GM12878 (cell line): Measurements from ENCODE around the gene DMXL2. TPM values are rescaled to one million over a fixed set of nuclear protein-coding genes. Genes with fewer than 3 reads are reported as not detected.
A peak's percentile ranks its signal among the peaks of the same experiment; 100 is the strongest.
"Not testable (repeated sequence)": the region's sequence is repeated elsewhere in the genome, so short reads cannot be mapped to it uniquely, and the experiment has no call there.

Source experiments
- ATAC-seq: fragments of 200-7000 bp; cut with Tn5 transposase; 3 replicates; pipeline ENCODE4 v1.9.1; 2020; ENCODE audit warnings: mild to moderate bottlenecking, moderate library complexity
- BruUV-seq: library from RNA; stranded (reverse); fragments of 400-500 nt; replicated peaks from 2 replicates; lab custom pipeline; 2021; lab: Mats Ljungman, UMichigan
- CTCF ChIA-PET: fragments of 300-600 bp; sonication (Branson Sonifier 250); formaldehyde crosslinking; extraction: SDS; loops from one replicate; lab custom pipeline; 2021; ENCODE audit warnings: inconsistent platforms; lab: Yijun Ruan, JAX
- POLR2A ChIA-PET: fragments of 350-600 bp; formaldehyde crosslinking; extraction: SDS; loops from one replicate; lab custom pipeline; 2021; ENCODE audit warnings: inconsistent platforms; lab: Charles Lee
- RAD21 ChIA-PET: fragments of 300-600 bp; sonication (Branson Sonifier 250); formaldehyde crosslinking; loops from one replicate; lab custom pipeline; 2023; ENCODE audit warnings: antibody characterized with exemption; ENCODE audit not compliant: unreplicated experiment; lab: Charles Lee
- SMC1A ChIA-PET: fragments of 300-600 bp; sonication (Branson Sonifier 250); formaldehyde crosslinking; loops from one replicate; lab custom pipeline; 2023; ENCODE audit not compliant: unreplicated experiment, uncharacterized antibody; lab: Charles Lee
- DNase-seq: peaks from one replicate; pipeline ENCODE4 v3.0.0-alpha.2; 2011; ENCODE audit warnings: low read depth, low spot score
- FAIRE-seq: peaks from 3 replicates; lab custom pipeline; 2011; peaks lifted over from hg19 to GRCh38; lab: Jason Lieb, UNC
- H2AFZ ChIP-seq: 2 replicates; pipeline ENCODE4 v1.6.0; 2011; ENCODE audit warnings: low read depth, low read length, control low read depth; ENCODE audit not compliant: control insufficient read depth
- H3K27ac ChIP-seq: 2 replicates; pipeline ENCODE4 v1.5.1; 2011; ENCODE audit warnings: control low read depth; ENCODE audit not compliant: control insufficient read depth, insufficient read depth
- H3K27me3 ChIP-seq, 2 experiments: replicated peaks in 1 of 2; 2 replicates each; pipeline versions ENCODE4 v1.6.0 to v1.6.1; 2011; ENCODE audit warnings: low read length in 1 of 2; ENCODE audit not compliant: control insufficient read depth in 2 of 2, insufficient read depth in 2 of 2
- H3K36me3 ChIP-seq, 2 experiments: 2 replicates each; pipeline ENCODE4 v1.5.1; 2011; ENCODE audit warnings: low read length in 1 of 2; ENCODE audit not compliant: control insufficient read depth in 2 of 2, insufficient read depth in 2 of 2
- H3K4me1 ChIP-seq: 2 replicates; pipeline ENCODE4 v1.6.1; 2011; ENCODE audit warnings: mild to moderate bottlenecking, low read length, moderate library complexity, mixed read lengths; ENCODE audit not compliant: control insufficient read depth, insufficient read depth
- H3K4me2 ChIP-seq: 2 replicates; pipeline ENCODE4 v1.6.0; 2011; ENCODE audit warnings: control low read depth; ENCODE audit not compliant: control insufficient read depth, insufficient read depth
- H3K4me3 ChIP-seq: fragments of 200-600 bp; sonication (generic); 2 replicates; pipeline ENCODE4 v1.5.1; 2016
- H3K79me2 ChIP-seq: 2 replicates; pipeline ENCODE4 v1.6.0; 2011; ENCODE audit warnings: low read length; ENCODE audit not compliant: control insufficient read depth, insufficient read depth
- H3K9ac ChIP-seq: 2 replicates; pipeline ENCODE4 v1.8.0; 2011; ENCODE audit warnings: low read length, control low read depth, mixed read lengths; ENCODE audit not compliant: control insufficient read depth, insufficient read depth
- H3K9me3 ChIP-seq: replicated peaks from 3 replicates; pipeline ENCODE4 v1.5.1; 2011; ENCODE audit warnings: mild to moderate bottlenecking, low read length; ENCODE audit not compliant: control insufficient read depth, insufficient read depth
- H4K20me1 ChIP-seq: 2 replicates; pipeline ENCODE4 v1.6.0; 2011; ENCODE audit not compliant: control insufficient read depth, insufficient read depth
- BHLHE40 ChIP-seq, 2 experiments: fragments of 450-650 bp in 1 of 2; IDR thresholded peaks; 2 replicates each; pipeline ENCODE4 v1.6.1; 2011 to 2017; ENCODE audit warnings: low read depth in 2 of 2, borderline replicate concordance in 1 of 2, improper control_type of control experiment in 1 of 2, low read length in 1 of 2, mild to moderate bottlenecking in 1 of 2
- IKZF1 ChIP-seq: fragments of 450-650 bp; conservative IDR thresholded peaks from 2 replicates; pipeline ENCODE4 v1.6.1; 2017; ENCODE audit warnings: antibody characterized with exemption, mild to moderate bottlenecking
- IKZF2 ChIP-seq, 2 experiments: fragments of 450-650 bp; IDR thresholded peaks; 2 replicates each; pipeline ENCODE4 v1.6.1; 2017; ENCODE audit warnings: mild to moderate bottlenecking in 2 of 2, moderate library complexity in 2 of 2
- MEF2B ChIP-seq: fragments of 450-650 bp; IDR thresholded peaks from 2 replicates; pipeline ENCODE4 v1.6.1; 2018; ENCODE audit warnings: mild to moderate bottlenecking, moderate library complexity; ENCODE audit not compliant: partially characterized antibody, poor library complexity, severe bottlenecking
- RUNX3 ChIP-seq: IDR thresholded peaks from 2 replicates; pipeline ENCODE4 v1.6.1; 2012; ENCODE audit warnings: low read length, inconsistent platforms
- WGBS: methylation state at CpG from one replicate; pipeline ENCODE4 v1.1.6; 2016; ENCODE audit warnings: low lambda C conversion rate; ENCODE audit not compliant: insufficient replicate concordance, insufficient coverage; ENCODE audit errors: missing lambda C conversion rate; 5-methylcytosine and 5-hydroxymethylcytosine counted together
- in situ Hi-C: fragments of 300-500 bp; cut with MboI; formaldehyde crosslinking; loops from 9 replicates; pipeline ENCODE4 v1.14.3; 2018; ENCODE audit warnings: mixed read lengths
- intact Hi-C: fragments of 100-400 bp; cut with micrococcal nuclease; formaldehyde crosslinking; loops from one replicate; pipeline ENCODE4 v1.14.2; 2022; ENCODE audit not compliant: unreplicated experiment
- polyA plus RNA-seq, 11 experiments: library from polyadenylated mRNA; depleted of rRNA in 4 of 11; unstranded in 6 of 11; stranded (reverse) in 5 of 11; fragments of >200 nt; fragmentation: Nextera tagmentation in 4 of 11; fragmentation: Illumina TruSeq in 1 of 11; extraction: Ambion mirVana in 4 of 11; extraction: Trizol in 1 of 11; gene quantifications; 1 replicate in 1 of 11; 2 replicates in 10 of 11; pipeline versions ENCODE4 v1.2.1 to v1.2.3, GENCODE V29; 2011 to 2016; ENCODE audit warnings: inconsistent platforms in 2 of 11, missing spikeins in 2 of 11, low read depth in 1 of 11
- total RNA-seq, 4 experiments: library from RNA; depleted of rRNA in 3 of 4; stranded (reverse); fragments of >200 nt in 3 of 4; fragmentation: Illumina TruSeq in 1 of 4; extraction: Trizol in 1 of 4; gene quantifications; 2 replicates each; pipeline versions ENCODE4 v1.2.1 to v1.2.3, GENCODE V29; 2013 to 2021
- TF ChIP-seq, protein P1 (sequence below): fragments of 450-650 bp; IDR thresholded peaks from 2 replicates; pipeline ENCODE4 v1.6.1; 2016; ENCODE audit warnings: mild to moderate bottlenecking

The DMXL2 gene
- total and polyA plus RNA-seq, 10 of the 15 experiments (the other 5 are each of a cell fraction or from before 2014, with no cell fraction given) = 8.5 to 32.1 (median 22.0) TPM

DNA sequence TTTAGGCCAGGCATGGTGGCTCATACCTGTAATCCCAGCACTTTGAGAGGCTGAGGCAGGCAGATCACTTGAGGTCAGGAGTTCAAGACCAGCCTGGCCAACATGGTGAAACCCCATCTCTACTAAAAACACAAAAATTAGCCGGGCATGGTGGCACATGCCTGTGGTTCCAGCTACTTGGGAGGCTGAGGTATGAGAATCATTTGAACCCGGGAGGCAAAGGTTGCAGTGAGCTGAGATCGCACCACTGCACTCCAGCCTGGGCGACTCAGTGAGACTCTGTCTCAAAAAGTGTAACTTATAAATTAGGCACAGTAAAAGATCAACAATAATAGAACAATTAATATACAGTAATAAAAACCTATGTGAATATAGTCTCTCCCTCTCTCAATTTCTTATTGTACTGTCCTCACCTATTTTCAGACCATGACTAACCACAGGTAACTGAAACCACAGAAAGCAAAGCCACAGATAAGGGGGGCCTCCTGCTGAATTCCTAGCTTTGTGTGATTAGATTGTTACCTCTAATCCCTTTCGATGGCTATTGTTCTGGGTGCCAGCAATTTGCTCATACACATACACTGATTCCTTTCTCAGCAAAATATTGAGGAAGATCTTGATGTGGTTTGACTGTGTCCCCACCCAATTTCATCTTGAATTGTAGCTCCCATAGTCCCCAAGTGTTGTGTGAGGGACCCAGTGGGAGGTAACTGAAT is 176.4 kb downstream of the DMXL2 start:
- H3K4me3 ChIP-seq, in situ Hi-C loops, BruUV-seq, H3K27me3 ChIP-seq, FAIRE-seq, H3K4me1 ChIP-seq, intact Hi-C loops, H2AFZ ChIP-seq, POLR2A ChIA-PET, H3K9me3 ChIP-seq, H3K36me3 ChIP-seq, H3K79me2 ChIP-seq, H4K20me1 ChIP-seq, RAD21 ChIA-PET, H3K9ac ChIP-seq, H3K27ac ChIP-seq, DNase-seq: not testable (repeated sequence)
- peak; percentile 67 for ATAC-seq
- 81% methylated on average over 5 of the region's 5 CpGs for WGBS
- SMC1A ChIA-PET = interaction anchor here (1.2 kb wide), 1 partner anchor 10 kb away, joined by 3 read pairs; no protein-coding TSS in a partner anchor
- peak; percentile 45 for TF ChIP-seq MEF2B
- TF ChIP-seq, protein P1, sequence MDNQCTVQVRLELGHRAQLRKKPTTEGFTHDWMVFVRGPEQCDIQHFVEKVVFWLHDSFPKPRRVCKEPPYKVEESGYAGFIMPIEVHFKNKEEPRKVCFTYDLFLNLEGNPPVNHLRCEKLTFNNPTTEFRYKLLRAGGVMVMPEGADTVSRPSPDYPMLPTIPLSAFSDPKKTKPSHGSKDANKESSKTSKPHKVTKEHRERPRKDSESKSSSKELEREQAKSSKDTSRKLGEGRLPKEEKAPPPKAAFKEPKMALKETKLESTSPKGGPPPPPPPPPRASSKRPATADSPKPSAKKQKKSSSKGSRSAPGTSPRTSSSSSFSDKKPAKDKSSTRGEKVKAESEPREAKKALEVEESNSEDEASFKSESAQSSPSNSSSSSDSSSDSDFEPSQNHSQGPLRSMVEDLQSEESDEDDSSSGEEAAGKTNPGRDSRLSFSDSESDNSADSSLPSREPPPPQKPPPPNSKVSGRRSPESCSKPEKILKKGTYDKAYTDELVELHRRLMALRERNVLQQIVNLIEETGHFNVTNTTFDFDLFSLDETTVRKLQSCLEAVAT = 0 out of 2 replicates have a peak, but pooled peaks have one; percentile 37
- peak in 1 of 2 experiments; percentile 16; a peak in 1 of 4 replicates for TF ChIP-seq IKZF2 (IDR thresholded peaks at IDR 0.05)
- TF ChIP-seq RUNX3 = peak; percentile 85
- TF ChIP-seq IKZF1 = peak; percentile 36; the same call in 1 of the 2 replicates
- peak in 1 of 2 experiments; percentile 41; a peak in 1 of 4 replicates for TF ChIP-seq BHLHE40 (IDR thresholded peaks at IDR 0.05; ENCODE audit: borderline replicate concordance in 1 of 2, low read depth in 2 of 2, low read length in 1 of 2)
- peak overlapping the region; percentile 7 for H3K4me2 ChIP-seq
- CTCF ChIA-PET = interaction anchor here (1.3 to 1.7 kb wide), 4 partner anchors 11 to 68 kb away, joined by 3 to 4 read pairs (median 3); no protein-coding TSS in a partner anchor
